Heart left ventricle (tissue), 16 donors: ENCODE data around the gene LHFPL4. TPM values are rescaled to one million over a fixed set of nuclear protein-coding genes. Genes with fewer than 3 reads are reported as not detected.

Experiments
- ATAC-seq, 4 donors: fragments of 200-7000 bp; cut with Tn5 transposase; one replicate each; pipeline ENCODE4 v1.9.1; 2020 to 2022; ENCODE audit warnings: moderate library complexity in 4 of 4, mild to moderate bottlenecking in 3 of 4, moderate number of reproducible peaks in 1 of 4
- DNase-seq, 5 donors: peaks; one replicate each; pipeline ENCODE4 v3.0.0-alpha.2; 2020
- H3K27ac ChIP-seq, 12 donors: fragments of 200-600 bp; sonication (generic) in 4 of 12; one replicate each; pipeline versions ENCODE4 v1.5.0 to v1.8.0; 2016 to 2022; ENCODE audit warnings: mild to moderate bottlenecking in 2 of 12
- H3K27me3 ChIP-seq, 9 donors: fragments of 200-600 bp; sonication (generic) in 2 of 9; one replicate each; pipeline versions ENCODE4 v1.5.1 to v1.8.0; 2016 to 2022; ENCODE audit warnings: mild to moderate bottlenecking in 3 of 9
- H3K36me3 ChIP-seq, 9 donors: fragments of 200-600 bp; sonication (generic) in 2 of 9; one replicate each; pipeline versions ENCODE4 v1.5.0 to v1.8.0; 2018 to 2022; ENCODE audit warnings: mild to moderate bottlenecking in 2 of 9
- H3K4me1 ChIP-seq, 12 donors: fragments of 200-600 bp; sonication (generic) in 4 of 12; one replicate each; pipeline versions ENCODE4 v1.5.0 to v1.8.0; 2016 to 2022; ENCODE audit warnings: mild to moderate bottlenecking in 3 of 12
- H3K4me3 ChIP-seq, 12 donors: fragments of 200-600 bp; sonication (generic) in 4 of 12; one replicate each; pipeline versions ENCODE4 v1.5.0 to v1.8.0; 2017 to 2022; ENCODE audit warnings: mild to moderate bottlenecking in 9 of 12, moderate library complexity in 4 of 12
- H3K9me3 ChIP-seq, 12 donors: fragments of 200-600 bp; sonication (generic) in 4 of 12; one replicate each; pipeline versions ENCODE4 v1.5.0 to v1.8.0; 2016 to 2022; ENCODE audit warnings: mild to moderate bottlenecking in 1 of 12
- CTCF ChIP-seq, 12 donors: fragments of 200-600 bp; sonication (generic) in 4 of 12; IDR thresholded peaks; one replicate each; pipeline versions ENCODE4 v1.5.0 to v1.8.0; 2018 to 2022; ENCODE audit warnings: antibody characterized with exemption in 12 of 12, mild to moderate bottlenecking in 5 of 12
- POLR2A ChIP-seq, 2 donors: fragments of 450-650 bp; IDR thresholded peaks; one replicate each; pipeline ENCODE4 v1.6.1; 2017; ENCODE audit warnings: antibody characterized with exemption in 2 of 2, mild to moderate bottlenecking in 2 of 2, moderate library complexity in 2 of 2
- WGBS, 4 donors: extraction: QIAGEN DNeasy Blood & Tissue Kit in 2 of 4; methylation state at CpG; one replicate each; pipeline versions ENCODE4 v1.1.5 to v1.1.7; 2013 to 2018; 5-methylcytosine and 5-hydroxymethylcytosine counted together
- intact Hi-C, 10 donors: fragments of 100-400 bp; cut with DNase I; formaldehyde crosslinking; loops; one replicate each; pipeline versions ENCODE4 v1.11.1 to v1.14.2; 2022
- polyA plus RNA-seq, 2 donors: library from polyadenylated mRNA; stranded (reverse); fragments of 200-250 nt; gene quantifications; one replicate each; pipeline ENCODE4 v1.2.3, GENCODE V29; 2013
- total RNA-seq, 9 donors: library from RNA; depleted of rRNA in 2 of 9; stranded (reverse); fragments of >200 nt in 2 of 9; fragmentation: NEBNext Ultra II Directional in 3 of 9; extraction: Animal tissue kit (Norgen Biotek cat#: 25700) in 3 of 9; gene quantifications; one replicate each; pipeline versions ENCODE4 v1.1.0 to v1.2.4, GENCODE V29; 2016 to 2023
- donor health status: ischemic (EF 13 %, LVEDD 7.1; RV severe dilation, severe dysfunction).
- donor health status: healthy with polysubstance abuse.
- donor health status: DM: no; HTN: yes; CAD: no.
- donor health status: DM: no; HTN: no; CAD: no.
- donor health status: ischemic (EF 25% LVEDD 6.9; RV normal size, moderate dysfunction).
- donor health status: ischemic (EF 25% LVEDD 5.7; RV mildly dilated, moderate dysfunction).
- donor health status: healthy.
- donor health status: DM: yes; HTN: yes; CAD: no.
- donor health status: ischemic (EF 35%, LVEDD 5.7; RV mildly dilated, moderate dysfunction).
- donor health status: nonischemic (EF 11% LVEDD 7.7; RV severe dilation, severe dysfunction).
- donor health status: DM: yes; HTN: yes; CAD: no.
- donor health status: PGD.
- donor health status: ischemic (EF 29% LVEDD 5.4; RV normal size, mild dysfunction).
- donor health status: nonischemic (EF 23%, LVEDD 6.1; RV moderate dilation, normal function).

Gene LHFPL4
- total and polyA plus RNA-seq, 11 donors: 0.08 TPM; not detected in 10

- no peak for DNase-seq
- Histone ChIP-seq H3K36me3 (no peaks in the 10 kb centered on the region), H3K9me3 (peaks cover 0 to 8% (median 0%) of the 10 kb centered on the region in 12 donors), H3K27ac (no peak overlapping the region), H3K4me1 (no peaks in the 10 kb centered on the region), H3K27me3 (no peaks in the 10 kb centered on the region), H3K4me3 (no peak overlapping the region)
- ATAC-seq: no peak
- TF ChIP-seq POLR2A (IDR thresholded peaks at IDR 0.05): no peak
- no peak for TF ChIP-seq CTCF (IDR thresholded peaks at IDR 0.05)
- intact Hi-C loops: no loop called here
- 70 to 92% (median 85%) methylated on average over 3 of the region's 3 CpGs for WGBS, 4 donors
Measured at GRCh38 chr3:9542182-9542581, 11.4 kb downstream of the LHFPL4 start.

GRCh38 chr3:9536212-9536611 lies 17.4 kb downstream of the LHFPL4 start:
- intact Hi-C loops: no loop called here
- Histone ChIP-seq H3K36me3 (no peaks in the 10 kb centered on the region), H3K9me3 (no peaks in the 10 kb centered on the region), H3K4me3 (no peak overlapping the region), H3K4me1 (no peaks in the 10 kb centered on the region), H3K27me3 (peaks cover 0 to 6% (median 0%) of the 10 kb centered on the region in 9 donors), H3K27ac (no peak overlapping the region)
- DNase-seq (no peak), ATAC-seq (no peak)
- TF ChIP-seq CTCF (IDR thresholded peaks at IDR 0.05) (no peak), POLR2A (IDR thresholded peaks at IDR 0.05) (no peak)

GRCh38 chr3:9534429-9534828 lies 19.2 kb downstream of the LHFPL4 start:
- WGBS, 4 donors: 73 to 80% (median 76%) methylated on average over 3 of the region's 3 CpGs
- no peak overlapping the region for H3K4me3 ChIP-seq
- H3K9me3 ChIP-seq: no peaks in the 10 kb centered on the region
- TF ChIP-seq POLR2A (IDR thresholded peaks at IDR 0.05) (no peak), CTCF (IDR thresholded peaks at IDR 0.05) (no peak)
- no peak for DNase-seq
- H3K27ac ChIP-seq: no peak overlapping the region
- no peaks in the 10 kb centered on the region for H3K4me1 ChIP-seq
- peaks cover 0 to 6% (median 0%) of the 10 kb centered on the region in 9 donors for H3K27me3 ChIP-seq
- intact Hi-C loops: no loop called here
- no peaks in the 10 kb centered on the region for H3K36me3 ChIP-seq
- ATAC-seq: no peak

- Histone ChIP-seq H3K27ac (no peak overlapping the region), H3K27me3 (no peaks in the 10 kb centered on the region), H3K9me3 (peaks cover 0 to 9% (median 0%) of the 10 kb centered on the region in 12 donors), H3K4me3 (no peak overlapping the region), H3K36me3 (no peaks in the 10 kb centered on the region), H3K4me1 (no peaks in the 10 kb centered on the region)
- intact Hi-C loops: no loop called here
- DNase-seq (no peak), ATAC-seq (no peak)
- TF ChIP-seq CTCF (IDR thresholded peaks at IDR 0.05): no peak
- TF ChIP-seq POLR2A (IDR thresholded peaks at IDR 0.05): no peak
- WGBS, 4 donors: 81 to 86% (median 82%) methylated on average over 2 of the region's 2 CpGs
Measured at GRCh38 chr3:9525078-9525477, 28.5 kb downstream of the LHFPL4 start.
